GM15510 (cell line): ENCODE results near the gene ELAVL1.

Experiments used
- POLR2A ChIP-seq: IDR thresholded peaks from 3 replicates; pipeline ENCODE4 v1.6.1; 2011; ENCODE audit warnings: borderline replicate concordance; ENCODE audit not compliant: insufficient read length; ENCODE audit errors: extremely low read depth

The ELAVL1 gene

GRCh38 chr19:7970716-7971448 is 34.6 kb downstream of the ELAVL1 start:
- no peak for TF ChIP-seq POLR2A

- TF ChIP-seq POLR2A: no peak
Measured at GRCh38 chr19:7969555-7969939, 35.9 kb downstream of the ELAVL1 start.

DNA sequence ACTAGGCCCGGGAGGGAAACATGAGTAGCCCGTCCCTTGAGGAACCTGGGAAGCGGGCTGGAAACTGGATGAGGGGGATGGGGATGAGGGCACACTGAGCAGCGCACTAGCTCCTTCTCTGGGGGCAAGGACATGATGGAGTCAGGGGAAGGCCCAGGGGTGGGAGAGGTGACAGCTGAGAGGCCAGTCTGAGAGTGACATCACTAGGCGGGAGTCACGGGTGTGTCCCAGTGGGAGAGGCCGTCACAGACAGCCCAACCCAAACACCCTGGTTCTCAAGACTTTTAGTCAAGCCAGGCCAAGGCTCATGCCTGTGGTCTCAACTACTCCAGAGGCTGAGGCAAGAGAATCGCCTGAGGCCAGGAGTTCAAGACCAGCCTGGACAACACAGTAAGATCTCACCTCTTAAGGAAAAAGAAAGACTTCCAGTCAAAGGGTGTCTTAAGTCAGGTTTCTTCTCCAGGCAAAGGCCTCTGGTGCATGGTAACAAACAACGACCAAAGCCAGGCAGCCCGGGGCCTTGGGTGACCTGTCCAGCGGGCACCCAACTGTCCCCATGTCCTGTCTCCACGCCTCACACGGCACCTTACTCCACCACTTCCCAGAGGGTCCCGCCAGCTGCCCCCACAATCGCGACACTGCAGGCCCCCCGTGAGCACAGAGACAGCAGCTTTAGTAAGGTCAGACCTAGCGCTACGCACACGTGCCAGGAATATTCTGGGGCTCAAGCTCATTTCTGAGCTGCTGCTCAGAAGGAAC is 36.5 kb downstream of the ELAVL1 start:
- TF ChIP-seq POLR2A: no peak

GRCh38 chr19:7968008-7968795 is 37.2 kb downstream of the ELAVL1 start:
- TF ChIP-seq POLR2A: no peak

DNA sequence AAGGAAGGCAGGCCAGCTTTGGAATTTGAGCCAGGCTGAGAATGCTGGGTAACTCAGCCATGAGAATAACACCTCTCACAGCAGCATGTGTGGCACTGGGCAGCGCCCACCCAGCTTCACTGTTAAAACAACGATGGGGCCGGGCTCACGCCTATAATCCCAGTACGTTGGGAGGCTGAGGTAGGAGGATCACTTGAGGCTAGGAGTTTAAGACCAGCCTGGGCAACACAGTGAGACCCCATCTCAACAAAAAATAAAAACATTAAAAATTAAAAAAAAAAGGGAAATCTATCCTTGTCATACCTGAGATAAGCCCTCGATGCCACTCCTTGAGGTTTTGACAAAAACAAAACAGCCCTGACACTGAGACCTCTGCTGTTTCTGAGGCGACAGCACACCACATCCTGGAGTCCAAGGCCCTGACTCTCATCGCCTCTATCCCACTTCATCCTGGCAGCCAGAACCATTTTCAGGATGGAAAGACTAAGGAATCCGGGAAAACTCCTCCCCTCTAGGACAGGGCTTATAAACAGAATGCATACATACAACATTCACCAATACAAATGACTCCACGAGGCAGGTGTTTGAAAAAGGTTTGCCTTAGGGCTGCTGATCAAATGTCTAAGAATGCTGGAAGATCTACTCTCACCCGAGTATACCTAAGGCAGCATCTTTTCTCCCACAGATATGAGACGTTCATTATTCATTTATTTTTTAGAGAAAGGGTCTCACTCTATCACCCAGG is 39.3 kb downstream of the ELAVL1 start:
- TF ChIP-seq POLR2A: no peak

DNA sequence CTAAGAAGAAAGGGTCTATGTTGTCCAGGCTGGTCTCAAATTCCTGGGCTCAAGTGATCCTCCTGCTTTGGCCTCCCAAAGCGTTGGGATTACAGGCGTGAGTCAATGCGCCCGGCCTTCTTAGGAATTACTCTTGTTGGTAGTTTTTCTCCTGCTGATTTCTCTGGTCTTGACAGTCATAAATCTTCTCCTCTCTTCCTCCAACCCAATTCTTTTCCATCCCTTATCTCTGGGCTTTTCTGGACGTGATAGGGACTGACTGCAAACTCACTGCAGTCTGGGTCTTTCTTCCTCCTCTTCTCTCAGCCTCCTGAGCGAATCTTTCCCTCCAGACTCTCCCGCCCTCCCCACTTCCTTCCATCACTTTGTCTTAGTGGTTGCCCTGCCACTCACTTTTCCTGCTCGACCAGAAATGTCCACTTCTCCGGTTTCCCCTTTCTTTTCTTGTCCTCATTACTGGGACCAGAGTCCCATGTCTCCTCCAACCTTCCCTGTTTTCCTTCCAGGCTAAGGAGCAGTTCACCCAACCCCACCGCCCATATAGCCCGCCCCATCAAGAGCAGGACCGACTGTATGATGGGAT is 40.1 kb downstream of the ELAVL1 start:
- no peak for TF ChIP-seq POLR2A

- TF ChIP-seq POLR2A: no peak
Measured at GRCh38 chr19:7963566-7963965, 41.9 kb downstream of the ELAVL1 start.

GRCh38 chr19:7962644-7963268 is 42.7 kb downstream of the ELAVL1 start:
- TF ChIP-seq POLR2A: no peak

GRCh38 chr19:7961920-7962626 is 43.4 kb downstream of the ELAVL1 start:
- TF ChIP-seq POLR2A: no peak

DNA sequence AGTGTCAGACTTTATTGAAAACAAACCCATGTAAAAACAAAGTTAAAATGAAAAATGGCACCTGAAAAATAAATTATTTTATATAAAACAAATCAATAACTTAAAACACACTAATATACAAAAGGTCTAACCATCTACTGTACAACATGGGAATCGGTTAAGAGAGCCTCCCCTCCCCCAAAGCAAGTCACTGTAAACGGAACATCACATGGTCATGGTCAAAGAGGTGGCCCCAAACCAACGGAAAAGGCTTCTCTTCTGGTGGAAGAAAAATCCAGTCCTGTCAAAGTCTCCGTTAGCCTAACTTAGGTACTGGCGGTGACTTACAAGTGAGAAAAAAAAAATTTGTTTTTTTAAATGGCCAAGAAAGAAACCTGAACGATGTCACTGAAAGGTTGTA is 46.2 kb downstream of the ELAVL1 start:
- no peak for TF ChIP-seq POLR2A

- TF ChIP-seq POLR2A: no peak
Measured at GRCh38 chr19:7955696-7956095, 49.7 kb downstream of the ELAVL1 start.

GRCh38 chr19:7953576-7953975 is 51.9 kb downstream of the ELAVL1 start:
- no peak for TF ChIP-seq POLR2A

DNA sequence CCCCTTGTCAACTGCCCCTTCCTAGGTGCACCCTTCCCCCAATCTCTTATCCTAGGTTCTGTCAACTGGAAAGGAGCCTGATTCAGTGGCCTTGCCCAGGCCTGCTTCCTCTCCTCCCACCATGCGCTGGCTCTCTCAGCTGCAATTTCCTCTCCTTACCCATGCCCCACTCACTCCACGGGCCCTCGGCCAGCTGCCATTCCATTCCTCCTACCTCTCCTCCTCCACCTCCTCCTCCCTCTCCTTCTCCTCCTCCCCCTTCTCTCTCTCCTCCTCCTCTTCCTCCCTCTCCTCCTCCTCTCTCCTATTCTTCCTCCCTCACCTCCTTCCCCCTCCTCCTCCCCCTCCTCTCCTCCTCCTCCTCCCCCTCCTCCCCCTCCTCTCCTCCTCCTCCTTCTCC is 52.4 kb downstream of the ELAVL1 start:
- TF ChIP-seq POLR2A: no peak
